IMR-90 (cell line): ENCODE results near the gene PTPRN2. TPM values are rescaled to one million over a fixed set of nuclear protein-coding genes. Genes with fewer than 3 reads are reported as not detected.

Source experiments
- ATAC-seq: fragments of 200-7000 bp; cut with Tn5 transposase; 2 replicates; pipeline ENCODE4 v1.9.1; 2020; ENCODE audit warnings: low read depth, mild to moderate bottlenecking, moderate library complexity
- BruUV-seq: library from RNA; stranded (reverse); fragments of 400-500 nt; replicated peaks from 2 replicates; lab custom pipeline; 2021; lab: Mats Ljungman, UMichigan
- CTCF ChIA-PET: fragments of 300-600 bp; formaldehyde crosslinking; extraction: SDS; loops from one replicate; lab custom pipeline; 2021; ENCODE audit warnings: antibody characterized with exemption; lab: Yijun Ruan, JAX
- POLR2A ChIA-PET: fragments of 300-600 bp; sonication (Branson Sonifier 250); formaldehyde crosslinking; loops from one replicate; lab custom pipeline; 2022; ENCODE audit warnings: antibody characterized with exemption; ENCODE audit not compliant: unreplicated experiment; lab: Charles Lee
- DNase-seq: peaks from one replicate; pipeline ENCODE4 v3.0.0; 2013
- H2AFZ ChIP-seq: replicated peaks from 2 replicates; pipeline ENCODE3; 2013; ENCODE audit warnings: low read length, mild to moderate bottlenecking; ENCODE audit not compliant: poor library complexity
- H2AK5ac ChIP-seq: 2 replicates; pipeline ENCODE4 v1.6.1; 2013; ENCODE audit warnings: low read depth, low read length, inconsistent platforms
- H2AK9ac ChIP-seq: replicated peaks from 2 replicates; pipeline ENCODE3; 2013; ENCODE audit warnings: mild to moderate bottlenecking, low read depth, low read length, moderate library complexity; ENCODE audit not compliant: poor library complexity
- H2BK120ac ChIP-seq: 2 replicates; pipeline ENCODE4 v1.6.1; 2013; ENCODE audit warnings: low read depth, low read length, inconsistent platforms
- H2BK15ac ChIP-seq: 3 replicates; pipeline ENCODE4 v1.6.1; 2013; ENCODE audit warnings: low read depth, low read length, inconsistent platforms
- H2BK20ac ChIP-seq: 2 replicates; pipeline ENCODE4 v1.6.1; 2013; ENCODE audit warnings: low read depth, mild to moderate bottlenecking, inconsistent platforms, low read length, moderate library complexity
- H2BK5ac ChIP-seq: 2 replicates; pipeline ENCODE4 v1.6.1; 2013; ENCODE audit warnings: mild to moderate bottlenecking, low read depth, low read length, inconsistent platforms; ENCODE audit not compliant: poor library complexity, severe bottlenecking
- H3K14ac ChIP-seq: replicated peaks from 2 replicates; pipeline ENCODE4 v1.6.1; 2013; ENCODE audit warnings: low read depth, low read length, inconsistent platforms
- H3K18ac ChIP-seq: 2 replicates; pipeline ENCODE4 v1.6.1; 2013; ENCODE audit warnings: low read depth, low read length, control low read depth
- H3K23ac ChIP-seq: 2 replicates; pipeline ENCODE4 v1.6.1; 2013; ENCODE audit warnings: low read depth, low read length, inconsistent platforms
- H3K27ac ChIP-seq: 2 replicates; pipeline ENCODE4 v1.5.1; 2013; ENCODE audit warnings: mild to moderate bottlenecking, control low read depth, low read length; ENCODE audit not compliant: insufficient read depth
- H3K27me3 ChIP-seq: 2 replicates; pipeline ENCODE4 v1.6.1; 2013; ENCODE audit warnings: low read length; ENCODE audit not compliant: control insufficient read depth, insufficient read depth
- H3K36me3 ChIP-seq: 2 replicates; pipeline ENCODE4 v1.6.1; 2013; ENCODE audit warnings: low read length, mixed read lengths; ENCODE audit not compliant: control insufficient read depth, insufficient read depth
- H3K4ac ChIP-seq: 2 replicates; pipeline ENCODE4 v1.6.1; 2013; ENCODE audit warnings: low read depth, low read length, inconsistent platforms
- H3K4me1 ChIP-seq: 2 replicates; pipeline ENCODE4 v1.6.1; 2013; ENCODE audit warnings: low read length, mixed read lengths; ENCODE audit not compliant: control insufficient read depth, insufficient read depth
- H3K4me2 ChIP-seq: 2 replicates; pipeline ENCODE4 v1.6.1; 2013; ENCODE audit warnings: low read depth, mild to moderate bottlenecking, control low read depth, low read length, moderate library complexity
- H3K4me3 ChIP-seq: 2 replicates; pipeline ENCODE4 v1.5.1; 2013; ENCODE audit warnings: low read depth, mild to moderate bottlenecking, control low read depth, low read length, moderate library complexity; ENCODE audit not compliant: insufficient read depth
- H3K56ac ChIP-seq: 2 replicates; pipeline ENCODE4 v1.6.1; 2013; ENCODE audit warnings: low read length, inconsistent platforms; ENCODE audit not compliant: insufficient read depth; ENCODE audit errors: extremely low read depth
- H3K79me1 ChIP-seq, 2 experiments: 2 replicates each; pipeline ENCODE4 v1.6.1; 2013; ENCODE audit warnings: low read length in 2 of 2, inconsistent platforms in 1 of 2, low read depth in 1 of 2
- H3K9ac ChIP-seq: 2 replicates; pipeline ENCODE4 v1.6.1; 2013; ENCODE audit warnings: low read depth, low read length, control low read depth
- H3K9me1 ChIP-seq: 2 replicates; pipeline ENCODE4 v1.6.1; 2013; ENCODE audit warnings: low read length, inconsistent platforms; ENCODE audit not compliant: insufficient read depth
- H3K9me3 ChIP-seq: 2 replicates; pipeline ENCODE4 v1.6.1; 2013; ENCODE audit warnings: low read length; ENCODE audit not compliant: control insufficient read depth, insufficient read depth
- H4K20me1 ChIP-seq: 2 replicates; pipeline ENCODE4 v1.6.1; 2013; ENCODE audit warnings: low read length, inconsistent platforms; ENCODE audit not compliant: insufficient read depth
- H4K5ac ChIP-seq: 2 replicates; pipeline ENCODE4 v1.6.1; 2013; ENCODE audit warnings: mild to moderate bottlenecking, low read depth, low read length, control low read depth
- H4K8ac ChIP-seq, 2 experiments: 2 replicates each; pipeline ENCODE4 v1.6.1; 2013; ENCODE audit warnings: low read depth in 2 of 2, low read length in 2 of 2, control low read depth in 1 of 2, inconsistent platforms in 1 of 2
- H4K91ac ChIP-seq: 2 replicates; pipeline ENCODE4 v1.6.1; 2013; ENCODE audit warnings: low read depth, low read length, inconsistent platforms; ENCODE audit not compliant: insufficient read depth
- BHLHE40 ChIP-seq: fragments of 150-350 bp; IDR thresholded peaks from 2 replicates; pipeline ENCODE4 v1.6.1; 2016; ENCODE audit warnings: mild to moderate bottlenecking, low read depth, low read length
- CEBPB ChIP-seq: IDR thresholded peaks from 2 replicates; pipeline ENCODE4 v1.6.1; 2012; ENCODE audit warnings: low read depth, low read length, improper control_type of control experiment
- CHD1 ChIP-seq: IDR thresholded peaks from 2 replicates; pipeline ENCODE4 v1.6.1; 2012; ENCODE audit warnings: low read depth, low read length, improper control_type of control experiment
- FOS ChIP-seq: fragments of 150-350 bp; IDR thresholded peaks from 2 replicates; pipeline ENCODE4 v1.6.1; 2016; ENCODE audit warnings: low read depth, low read length
- MAFK ChIP-seq: IDR thresholded peaks from 2 replicates; pipeline ENCODE4 v1.6.1; 2012; ENCODE audit warnings: low read depth, low read length, improper control_type of control experiment
- MAZ ChIP-seq: IDR thresholded peaks from 2 replicates; pipeline ENCODE4 v1.6.1; 2012; ENCODE audit warnings: low read depth, mild to moderate bottlenecking, low read length, improper control_type of control experiment, moderate library complexity, borderline replicate concordance
- MXI1 ChIP-seq: IDR thresholded peaks from 2 replicates; pipeline ENCODE4 v1.6.1; 2012; ENCODE audit warnings: low read depth, mild to moderate bottlenecking, low read length, moderate library complexity, borderline replicate concordance
- NFE2L2 ChIP-seq: fragments of 150-350 bp; IDR thresholded peaks from 2 replicates; pipeline ENCODE4 v1.6.1; 2016; ENCODE audit warnings: low read depth, mild to moderate bottlenecking, low read length
- POLR2A ChIP-seq: IDR thresholded peaks from 2 replicates; pipeline ENCODE4 v1.6.1; 2012; ENCODE audit warnings: mild to moderate bottlenecking, low read depth, low read length
- RAD21 ChIP-seq: IDR thresholded peaks from 2 replicates; pipeline ENCODE4 v1.6.1; 2012; ENCODE audit warnings: low read length, improper control_type of control experiment
- RCOR1 ChIP-seq: IDR thresholded peaks from 2 replicates; pipeline ENCODE4 v1.6.1; 2012; ENCODE audit warnings: mild to moderate bottlenecking, low read length, improper control_type of control experiment; ENCODE audit not compliant: insufficient replicate concordance
- RFX5 ChIP-seq: IDR thresholded peaks from 2 replicates; pipeline ENCODE4 v1.8.0; 2012; ENCODE audit warnings: low read depth, mild to moderate bottlenecking, low read length, moderate library complexity
- SMC3 ChIP-seq: fragments of 150-350 bp; IDR thresholded peaks from 2 replicates; pipeline ENCODE4 v1.6.1; 2016; ENCODE audit warnings: low read depth, mild to moderate bottlenecking, antibody characterized with exemption, low read length, moderate library complexity
- WGBS, 2 experiments: methylation state at CpG; one replicate each; pipeline versions ENCODE4 v1.1.5 to v1.1.7; 2013; ENCODE audit warnings: missing lambda C conversion rate in 2 of 2; ENCODE audit not compliant: insufficient read length in 1 of 2; ENCODE audit errors: extremely low coverage in 2 of 2; 5-methylcytosine and 5-hydroxymethylcytosine counted together
- dilution Hi-C: fragments of 300-500 bp; cut with HindIII; formaldehyde crosslinking; loops from one replicate; pipeline ENCODE4 v1.14.3; 2018; ENCODE audit warnings: low sequenced_read_pairs; ENCODE audit not compliant: unreplicated experiment
- in situ Hi-C: fragments of 300-500 bp; cut with MboI; formaldehyde crosslinking; loops from 3 replicates; pipeline ENCODE4 v1.14.3; 2019; ENCODE audit warnings: low sequenced_read_pairs, inconsistent platforms, mixed read lengths
- intact Hi-C: fragments of 100-400 bp; cut with micrococcal nuclease; formaldehyde crosslinking; loops from 2 replicates; pipeline ENCODE4 v1.10.0; 2022
- polyA plus RNA-seq, 3 experiments: library from polyadenylated mRNA; depleted of rRNA; stranded (reverse); fragments of >200 nt; gene quantifications; 2 replicates each; pipeline ENCODE4 v1.2.3, GENCODE V29; 2012; ENCODE audit warnings: low replicate concordance in 1 of 3
- total RNA-seq: library from RNA; depleted of rRNA; stranded (reverse); fragments of >200 nt; gene quantifications from 2 replicates; pipeline ENCODE4 v1.2.3, GENCODE V29; 2012
- TF ChIP-seq, protein P1 (sequence below): conservative IDR thresholded peaks from 2 replicates; pipeline ENCODE4 v1.5.1; 2012; ENCODE audit warnings: mild to moderate bottlenecking, low read depth, low read length, improper control_type of control experiment
- TF ChIP-seq, protein P2 (sequence below): fragments of 150-350 bp; IDR thresholded peaks from 2 replicates; pipeline ENCODE4 v1.6.1; 2016; ENCODE audit warnings: low read depth, mild to moderate bottlenecking, low read length, moderate library complexity, borderline replicate concordance
- TF ChIP-seq, protein P3 (sequence below): fragments of 150-350 bp; IDR thresholded peaks from 2 replicates; pipeline ENCODE4 v1.6.1; 2017; ENCODE audit warnings: mild to moderate bottlenecking, antibody characterized with exemption, low read length, low read depth

PTPRN2 gene
- total and polyA plus RNA-seq, 2 of the 4 experiments (the other 2 are of a cell fraction), result 0.03 TPM; not detected in 1

DNA sequence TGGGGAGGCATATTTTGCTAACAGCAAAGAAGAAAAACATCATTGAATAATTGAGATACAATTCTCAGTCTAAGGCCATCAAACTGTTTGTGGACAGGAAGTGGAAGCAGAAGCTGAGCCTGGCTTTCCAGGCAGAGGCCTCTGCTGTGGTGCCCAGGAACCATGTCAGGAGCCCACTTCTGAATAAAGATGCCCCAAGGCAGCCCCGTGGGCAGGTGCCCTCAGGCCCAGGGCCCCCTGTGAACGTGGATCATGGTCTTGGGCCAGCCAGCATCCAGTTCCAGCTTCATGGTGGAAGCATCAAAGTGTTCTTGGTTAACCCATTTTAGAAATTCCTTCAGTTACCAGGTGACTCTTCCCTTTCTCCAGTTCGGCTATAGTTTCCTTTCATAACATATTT lies 346.8 kb downstream of the PTPRN2 start:
- H4K20me1 ChIP-seq, result no peaks in the 10 kb centered on the region
- ATAC-seq (no peak), DNase-seq (no peak)
- no peak overlapping the region for H4K8ac ChIP-seq
- intact Hi-C loops, result no loop called here
- H3K4me1 ChIP-seq, result no peaks in the 10 kb centered on the region
- H2BK20ac ChIP-seq, result no peak overlapping the region
- H2BK5ac ChIP-seq, result no peak overlapping the region
- no peak overlapping the region for H4K5ac ChIP-seq
- H2AK9ac ChIP-seq, result no peak overlapping the region
- no peak overlapping the region for H3K4me2 ChIP-seq
- no peak overlapping the region for H3K27ac ChIP-seq
- dilution Hi-C loops, result no loop called here
- H3K4ac ChIP-seq, result no peak overlapping the region
- H2BK15ac ChIP-seq, result no peak overlapping the region
- H3K14ac ChIP-seq, result no peak overlapping the region
- no peak overlapping the region for H3K4me3 ChIP-seq
- no peak overlapping the region for H3K23ac ChIP-seq
- no peak overlapping the region for H3K56ac ChIP-seq
- 0% methylated on average over 1 of the region's 3 CpGs; no CpG with 5 or more reads in 1 of the 2 experiments for WGBS, 2 experiments
- CTCF ChIA-PET, result no interaction called here
- no peaks in the 10 kb centered on the region for H3K79me1 ChIP-seq
- peaks cover 48% of the 10 kb centered on the region for H3K9me3 ChIP-seq
- POLR2A ChIA-PET, result no interaction called here
- in situ Hi-C loops, result no loop called here
- no peak overlapping the region for H2AK5ac ChIP-seq
- no peak overlapping the region for H3K18ac ChIP-seq
- H4K91ac ChIP-seq, result no peak overlapping the region
- H2BK120ac ChIP-seq, result no peak overlapping the region
- no peaks in the 10 kb centered on the region for H3K9me1 ChIP-seq
- H2AFZ ChIP-seq, result no peak overlapping the region
- no peaks in the 10 kb centered on the region for H3K27me3 ChIP-seq
- no peak overlapping the region for H3K9ac ChIP-seq
- no peak for TF ChIP-seq RAD21
- TF ChIP-seq, protein P1, sequence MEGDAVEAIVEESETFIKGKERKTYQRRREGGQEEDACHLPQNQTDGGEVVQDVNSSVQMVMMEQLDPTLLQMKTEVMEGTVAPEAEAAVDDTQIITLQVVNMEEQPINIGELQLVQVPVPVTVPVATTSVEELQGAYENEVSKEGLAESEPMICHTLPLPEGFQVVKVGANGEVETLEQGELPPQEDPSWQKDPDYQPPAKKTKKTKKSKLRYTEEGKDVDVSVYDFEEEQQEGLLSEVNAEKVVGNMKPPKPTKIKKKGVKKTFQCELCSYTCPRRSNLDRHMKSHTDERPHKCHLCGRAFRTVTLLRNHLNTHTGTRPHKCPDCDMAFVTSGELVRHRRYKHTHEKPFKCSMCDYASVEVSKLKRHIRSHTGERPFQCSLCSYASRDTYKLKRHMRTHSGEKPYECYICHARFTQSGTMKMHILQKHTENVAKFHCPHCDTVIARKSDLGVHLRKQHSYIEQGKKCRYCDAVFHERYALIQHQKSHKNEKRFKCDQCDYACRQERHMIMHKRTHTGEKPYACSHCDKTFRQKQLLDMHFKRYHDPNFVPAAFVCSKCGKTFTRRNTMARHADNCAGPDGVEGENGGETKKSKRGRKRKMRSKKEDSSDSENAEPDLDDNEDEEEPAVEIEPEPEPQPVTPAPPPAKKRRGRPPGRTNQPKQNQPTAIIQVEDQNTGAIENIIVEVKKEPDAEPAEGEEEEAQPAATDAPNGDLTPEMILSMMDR, result no peak
- no peak for TF ChIP-seq MAZ
- TF ChIP-seq CHD1, result no peak
- no peak for TF ChIP-seq RCOR1
- TF ChIP-seq POLR2A, result no peak
- TF ChIP-seq NFE2L2, result no peak
- TF ChIP-seq, protein P2, sequence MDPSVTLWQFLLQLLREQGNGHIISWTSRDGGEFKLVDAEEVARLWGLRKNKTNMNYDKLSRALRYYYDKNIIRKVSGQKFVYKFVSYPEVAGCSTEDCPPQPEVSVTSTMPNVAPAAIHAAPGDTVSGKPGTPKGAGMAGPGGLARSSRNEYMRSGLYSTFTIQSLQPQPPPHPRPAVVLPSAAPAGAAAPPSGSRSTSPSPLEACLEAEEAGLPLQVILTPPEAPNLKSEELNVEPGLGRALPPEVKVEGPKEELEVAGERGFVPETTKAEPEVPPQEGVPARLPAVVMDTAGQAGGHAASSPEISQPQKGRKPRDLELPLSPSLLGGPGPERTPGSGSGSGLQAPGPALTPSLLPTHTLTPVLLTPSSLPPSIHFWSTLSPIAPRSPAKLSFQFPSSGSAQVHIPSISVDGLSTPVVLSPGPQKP, result no peak
- TF ChIP-seq MAFK, result no peak
- no peak for TF ChIP-seq BHLHE40
- TF ChIP-seq RFX5, result no peak
- TF ChIP-seq, protein P3, sequence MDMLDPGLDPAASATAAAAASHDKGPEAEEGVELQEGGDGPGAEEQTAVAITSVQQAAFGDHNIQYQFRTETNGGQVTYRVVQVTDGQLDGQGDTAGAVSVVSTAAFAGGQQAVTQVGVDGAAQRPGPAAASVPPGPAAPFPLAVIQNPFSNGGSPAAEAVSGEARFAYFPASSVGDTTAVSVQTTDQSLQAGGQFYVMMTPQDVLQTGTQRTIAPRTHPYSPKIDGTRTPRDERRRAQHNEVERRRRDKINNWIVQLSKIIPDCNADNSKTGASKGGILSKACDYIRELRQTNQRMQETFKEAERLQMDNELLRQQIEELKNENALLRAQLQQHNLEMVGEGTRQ, result no peak
- no peak for TF ChIP-seq CEBPB
- no peak for TF ChIP-seq FOS
- no peak for TF ChIP-seq MXI1
- no peak for TF ChIP-seq SMC3
- no TSS peak for BruUV-seq
- no peaks in the 10 kb centered on the region for H3K36me3 ChIP-seq
